H9 (cell line): ENCODE results near the gene COL23A1. TPM values are rescaled to one million over a fixed set of nuclear protein-coding genes. Genes with fewer than 3 reads are reported as not detected.

Source experiments
- DNase-seq: peaks from one replicate; pipeline ENCODE4 v3.0.0-alpha.2; 2017
- H2AFZ ChIP-seq: one replicate; pipeline ENCODE4 v1.6.1; 2013; ENCODE audit warnings: mild to moderate bottlenecking, low read length, control low read depth, moderate library complexity
- H2AK5ac ChIP-seq: 2 replicates; pipeline ENCODE4 v1.6.1; 2013; ENCODE audit warnings: low read length, control low read depth, mixed read lengths; ENCODE audit not compliant: insufficient read length
- H2BK120ac ChIP-seq: one replicate; pipeline ENCODE4 v1.6.1; 2013; ENCODE audit warnings: low read depth, mild to moderate bottlenecking, low read length, control low read depth, inconsistent platforms; ENCODE audit not compliant: poor library complexity, severe bottlenecking
- H2BK12ac ChIP-seq: 2 replicates; pipeline ENCODE4 v1.6.1; 2013; ENCODE audit warnings: low read length, control low read depth, mixed read lengths, low read depth; ENCODE audit not compliant: insufficient read length
- H2BK15ac ChIP-seq: 2 replicates; pipeline ENCODE4 v1.6.1; 2013; ENCODE audit warnings: low read depth, low read length, control low read depth
- H2BK20ac ChIP-seq: one replicate; pipeline ENCODE4 v1.6.1; 2013; ENCODE audit warnings: low read depth, mild to moderate bottlenecking, low read length, control low read depth, inconsistent platforms; ENCODE audit not compliant: poor library complexity, severe bottlenecking
- H2BK5ac ChIP-seq: 2 replicates; pipeline ENCODE4 v1.6.1; 2013; ENCODE audit warnings: low read length, control low read depth, mixed read lengths; ENCODE audit not compliant: insufficient read length
- H3K14ac ChIP-seq: 2 replicates; pipeline ENCODE4 v1.6.1; 2013; ENCODE audit warnings: low read length, control low read depth; ENCODE audit not compliant: insufficient read depth
- H3K18ac ChIP-seq: 2 replicates; pipeline ENCODE4 v1.6.1; 2013; ENCODE audit warnings: low read depth, mild to moderate bottlenecking, mixed read lengths, low read length, control low read depth; ENCODE audit not compliant: insufficient read length
- H3K23ac ChIP-seq: 2 replicates; pipeline ENCODE4 v1.6.1; 2013; ENCODE audit warnings: low read length, control low read depth, mixed read lengths, low read depth; ENCODE audit not compliant: insufficient read length
- H3K23me2 ChIP-seq: 2 replicates; pipeline ENCODE4 v1.6.1; 2013; ENCODE audit warnings: low read depth, mild to moderate bottlenecking, mixed read lengths, low read length, control low read depth; ENCODE audit not compliant: insufficient read length, poor library complexity, severe bottlenecking
- H3K27ac ChIP-seq: 2 replicates; pipeline ENCODE4 v1.5.1; 2013; ENCODE audit warnings: low read length, control low read depth, mixed read lengths, low read depth; ENCODE audit not compliant: insufficient read length
- H3K27me3 ChIP-seq: 2 replicates; pipeline ENCODE4 v1.6.1; 2013; ENCODE audit warnings: low read length, control low read depth, inconsistent platforms; ENCODE audit not compliant: insufficient read depth
- H3K4ac ChIP-seq: 2 replicates; pipeline ENCODE4 v1.6.1; 2013; ENCODE audit warnings: low read depth, mild to moderate bottlenecking, control low read depth, inconsistent platforms, low read length, moderate library complexity
- H3K4me1 ChIP-seq: 2 replicates; pipeline ENCODE4 v1.6.1; 2013; ENCODE audit warnings: low read length, control low read depth, inconsistent platforms; ENCODE audit not compliant: insufficient read depth
- H3K4me2 ChIP-seq: 2 replicates; pipeline ENCODE4 v1.6.1; 2013; ENCODE audit warnings: low read length, control low read depth, mixed read lengths; ENCODE audit not compliant: insufficient read length, insufficient read depth
- H3K56ac ChIP-seq: 2 replicates; pipeline ENCODE4 v1.6.1; 2013; ENCODE audit warnings: low read depth, mild to moderate bottlenecking, mixed read lengths, low read length, control low read depth; ENCODE audit not compliant: insufficient read length
- H3K79me1 ChIP-seq: 2 replicates; pipeline ENCODE4 v1.6.1; 2013; ENCODE audit warnings: low read depth, mild to moderate bottlenecking, moderate library complexity, low read length, control low read depth, inconsistent platforms; ENCODE audit not compliant: insufficient read depth, poor library complexity, severe bottlenecking
- H3K79me2 ChIP-seq: 2 replicates; pipeline ENCODE4 v1.6.1; 2013; ENCODE audit warnings: low read length, control low read depth, inconsistent platforms; ENCODE audit not compliant: insufficient read depth
- H3K9ac ChIP-seq: 2 replicates; pipeline ENCODE4 v1.6.1; 2013; ENCODE audit warnings: low read length, control low read depth, mixed read lengths; ENCODE audit not compliant: insufficient read length; ENCODE audit errors: extremely low read depth
- H3K9me3 ChIP-seq: one replicate; pipeline ENCODE4 v1.6.1; 2013; ENCODE audit warnings: low read depth, low read length, inconsistent platforms; ENCODE audit not compliant: control insufficient read depth
- H3T11ph ChIP-seq: one replicate; pipeline ENCODE4 v1.6.1; 2013; ENCODE audit warnings: mild to moderate bottlenecking, low read length, control low read depth, inconsistent platforms
- H4K20me1 ChIP-seq: one replicate; pipeline ENCODE4 v1.6.1; 2013; ENCODE audit not compliant: control insufficient read depth, insufficient read length, insufficient read depth
- H4K5ac ChIP-seq: 2 replicates; pipeline ENCODE4 v1.6.1; 2013; ENCODE audit warnings: low read depth, mild to moderate bottlenecking, mixed read lengths, low read length, control low read depth; ENCODE audit not compliant: insufficient read length
- H4K8ac ChIP-seq: replicated peaks from 2 replicates; pipeline ENCODE4 v1.6.1; 2013; ENCODE audit warnings: low read length, control low read depth, mixed read lengths, low read depth; ENCODE audit not compliant: insufficient read length
- H4K91ac ChIP-seq: 2 replicates; pipeline ENCODE4 v1.6.1; 2013; ENCODE audit warnings: low read depth, mild to moderate bottlenecking, moderate library complexity, mixed read lengths, low read length, control low read depth; ENCODE audit not compliant: insufficient read length
- H3K27ac Mint-ChIP-seq, 3 experiments: 2 replicates in 2 of 3; 3 replicates in 1 of 3; pipeline ENCODE4 v1.8.0; 2020 to 2021; ENCODE audit warnings: mixed read lengths in 3 of 3, mild to moderate bottlenecking in 1 of 3, moderate library complexity in 1 of 3
- H3K27me3 Mint-ChIP-seq: 2 replicates; pipeline ENCODE4 v1.8.0; 2021; ENCODE audit warnings: low read depth, mild to moderate bottlenecking, moderate library complexity, mixed read lengths
- H3K36me3 Mint-ChIP-seq, 3 experiments: 2 replicates in 2 of 3; 3 replicates in 1 of 3; pipeline ENCODE4 v1.8.0; 2020 to 2021; ENCODE audit warnings: low read depth in 3 of 3, mixed read lengths in 3 of 3; ENCODE audit not compliant: insufficient read depth in 1 of 3
- H3K4me1 Mint-ChIP-seq, 2 experiments: 2 replicates each; pipeline ENCODE4 v1.8.0; 2020; ENCODE audit warnings: mixed read lengths in 2 of 2
- H3K4me3 Mint-ChIP-seq, 2 experiments: 2 replicates in 1 of 2; 3 replicates in 1 of 2; pipeline ENCODE4 v1.8.0; 2020 to 2021; ENCODE audit warnings: mild to moderate bottlenecking in 2 of 2, mixed read lengths in 2 of 2, moderate library complexity in 1 of 2
- H3K9me3 Mint-ChIP-seq, 2 experiments: 2 replicates in 1 of 2; 3 replicates in 1 of 2; pipeline ENCODE4 v1.8.0; 2020; ENCODE audit warnings: mild to moderate bottlenecking in 2 of 2, mixed read lengths in 2 of 2, moderate library complexity in 1 of 2
- WGBS: extraction: QIAGEN DNeasy Blood & Tissue Kit; methylation state at CpG from one replicate; pipeline ENCODE4 v1.1.7; 2013; ENCODE audit warnings: missing lambda C conversion rate, low lambda C conversion rate, mixed read lengths; ENCODE audit not compliant: insufficient read length; ENCODE audit errors: extremely low coverage; 5-methylcytosine and 5-hydroxymethylcytosine counted together
- total RNA-seq: library from RNA; stranded (reverse); gene quantifications from 2 replicates; pipeline ENCODE4 v1.2.1, GENCODE V29; 2021
- TF ChIP-seq, protein P1 (sequence below): fragments of 200-600 bp; sonication (generic); conservative IDR thresholded peaks from 3 replicates; pipeline ENCODE4 v1.8.0; 2021; ENCODE audit warnings: antibody characterized with exemption, mild to moderate bottlenecking

Gene COL23A1
- total RNA-seq, 1 experiment from 2014 or later, result 2.6 TPM

DNA sequence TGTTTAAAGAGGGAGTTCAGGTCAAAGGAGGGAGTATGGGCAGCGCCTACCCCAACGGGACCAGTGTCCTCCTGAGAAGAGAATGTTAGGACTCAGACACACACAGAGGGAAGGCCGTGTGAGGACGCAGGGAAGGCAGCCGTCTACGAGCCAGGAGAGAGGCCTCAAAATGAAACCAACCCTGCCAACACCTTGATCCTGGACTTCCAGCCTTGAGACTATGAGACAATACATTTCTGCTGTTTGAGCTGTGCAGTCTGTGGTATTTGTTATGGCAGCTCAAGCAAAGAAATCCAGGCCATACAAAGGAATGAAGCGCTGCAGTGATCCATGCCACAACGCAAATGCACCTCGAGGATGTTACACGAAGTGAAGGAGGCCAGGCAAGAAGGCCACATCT, 97.9 kb downstream of the COL23A1 start:
- Histone ChIP-seq H2BK12ac (no peak overlapping the region), H3K9me3 (no peaks in the 10 kb centered on the region), H2BK20ac (no peak overlapping the region), H3K27me3 (no peaks in the 10 kb centered on the region), H3K23me2 (no peaks in the 10 kb centered on the region), H4K8ac (no peak overlapping the region), H2AFZ (no peak overlapping the region), H4K20me1 (no peaks in the 10 kb centered on the region), H3K56ac (no peak overlapping the region), H2BK15ac (no peak overlapping the region), H3K14ac (no peak overlapping the region), H3K79me1 (no peaks in the 10 kb centered on the region), H3K79me2 (no peaks in the 10 kb centered on the region), H2BK120ac (no peak overlapping the region), H3K18ac (no peak overlapping the region), H3K23ac (no peak overlapping the region), H2AK5ac (no peak overlapping the region), H3K4me1 (peaks cover 5% of the 10 kb centered on the region), H3K9ac (no peak overlapping the region), H3K27ac (no peak overlapping the region), H3T11ph (no peak overlapping the region), H3K4me2 (no peak overlapping the region), H4K5ac (no peak overlapping the region), H2BK5ac (no peak overlapping the region), H3K4ac (no peak overlapping the region), H4K91ac (no peak overlapping the region)
- Mint-ChIP-seq H3K36me3 (peaks cover 4 to 13% (median 13%) of the 10 kb centered on the region in 3 experiments), H3K27me3 (peaks cover 5% of the 10 kb centered on the region), H3K4me1 (peaks cover 21 to 24% of the 10 kb centered on the region in 2 experiments), H3K9me3 (peaks cover 12 to 14% of the 10 kb centered on the region in 2 experiments), H3K27ac (no peak overlapping the region), H3K4me3 (no peak overlapping the region)
- WGBS, result no CpG with 5 or more reads among the region's 10 CpGs
- DNase-seq, result no peak
- TF ChIP-seq, protein P1, sequence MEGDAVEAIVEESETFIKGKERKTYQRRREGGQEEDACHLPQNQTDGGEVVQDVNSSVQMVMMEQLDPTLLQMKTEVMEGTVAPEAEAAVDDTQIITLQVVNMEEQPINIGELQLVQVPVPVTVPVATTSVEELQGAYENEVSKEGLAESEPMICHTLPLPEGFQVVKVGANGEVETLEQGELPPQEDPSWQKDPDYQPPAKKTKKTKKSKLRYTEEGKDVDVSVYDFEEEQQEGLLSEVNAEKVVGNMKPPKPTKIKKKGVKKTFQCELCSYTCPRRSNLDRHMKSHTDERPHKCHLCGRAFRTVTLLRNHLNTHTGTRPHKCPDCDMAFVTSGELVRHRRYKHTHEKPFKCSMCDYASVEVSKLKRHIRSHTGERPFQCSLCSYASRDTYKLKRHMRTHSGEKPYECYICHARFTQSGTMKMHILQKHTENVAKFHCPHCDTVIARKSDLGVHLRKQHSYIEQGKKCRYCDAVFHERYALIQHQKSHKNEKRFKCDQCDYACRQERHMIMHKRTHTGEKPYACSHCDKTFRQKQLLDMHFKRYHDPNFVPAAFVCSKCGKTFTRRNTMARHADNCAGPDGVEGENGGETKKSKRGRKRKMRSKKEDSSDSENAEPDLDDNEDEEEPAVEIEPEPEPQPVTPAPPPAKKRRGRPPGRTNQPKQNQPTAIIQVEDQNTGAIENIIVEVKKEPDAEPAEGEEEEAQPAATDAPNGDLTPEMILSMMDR, result no peak
